Measurements from ENCODE around the gene CDC14B.
"Not testable (repeated sequence)": the region's sequence is repeated elsewhere in the genome, so short reads cannot be mapped to it uniquely, and the experiment has no call there.

CDC14B gene

DNA sequence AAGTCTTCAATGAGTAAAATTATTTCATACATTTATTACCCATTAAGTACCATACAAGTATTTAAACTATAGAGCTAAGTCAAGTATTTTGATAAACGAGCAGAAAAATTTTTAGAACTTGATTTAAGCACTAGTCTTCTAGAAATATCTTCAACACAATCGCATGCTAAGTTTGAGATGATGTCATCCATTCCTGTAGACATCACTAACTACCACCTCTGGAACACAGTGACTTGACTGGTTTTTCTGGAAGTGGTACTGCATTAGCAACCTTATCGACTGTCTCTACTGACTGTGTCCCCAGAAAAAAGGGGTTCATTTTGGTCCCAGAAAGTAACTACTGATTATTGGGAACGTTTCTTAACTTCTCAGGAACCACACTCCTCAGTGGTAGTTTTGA, 69.0 kb downstream of the CDC14B start:
- TF ChIP-seq, protein P1, sequence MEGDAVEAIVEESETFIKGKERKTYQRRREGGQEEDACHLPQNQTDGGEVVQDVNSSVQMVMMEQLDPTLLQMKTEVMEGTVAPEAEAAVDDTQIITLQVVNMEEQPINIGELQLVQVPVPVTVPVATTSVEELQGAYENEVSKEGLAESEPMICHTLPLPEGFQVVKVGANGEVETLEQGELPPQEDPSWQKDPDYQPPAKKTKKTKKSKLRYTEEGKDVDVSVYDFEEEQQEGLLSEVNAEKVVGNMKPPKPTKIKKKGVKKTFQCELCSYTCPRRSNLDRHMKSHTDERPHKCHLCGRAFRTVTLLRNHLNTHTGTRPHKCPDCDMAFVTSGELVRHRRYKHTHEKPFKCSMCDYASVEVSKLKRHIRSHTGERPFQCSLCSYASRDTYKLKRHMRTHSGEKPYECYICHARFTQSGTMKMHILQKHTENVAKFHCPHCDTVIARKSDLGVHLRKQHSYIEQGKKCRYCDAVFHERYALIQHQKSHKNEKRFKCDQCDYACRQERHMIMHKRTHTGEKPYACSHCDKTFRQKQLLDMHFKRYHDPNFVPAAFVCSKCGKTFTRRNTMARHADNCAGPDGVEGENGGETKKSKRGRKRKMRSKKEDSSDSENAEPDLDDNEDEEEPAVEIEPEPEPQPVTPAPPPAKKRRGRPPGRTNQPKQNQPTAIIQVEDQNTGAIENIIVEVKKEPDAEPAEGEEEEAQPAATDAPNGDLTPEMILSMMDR (IDR thresholded peaks at IDR 0.05; ENCODE audit: borderline replicate concordance, insufficient read depth, low read depth, low read length) = no peak
- H3K4me3 ChIP-seq (ENCODE audit: low read depth, low read length) = no peak overlapping the region

DNA sequence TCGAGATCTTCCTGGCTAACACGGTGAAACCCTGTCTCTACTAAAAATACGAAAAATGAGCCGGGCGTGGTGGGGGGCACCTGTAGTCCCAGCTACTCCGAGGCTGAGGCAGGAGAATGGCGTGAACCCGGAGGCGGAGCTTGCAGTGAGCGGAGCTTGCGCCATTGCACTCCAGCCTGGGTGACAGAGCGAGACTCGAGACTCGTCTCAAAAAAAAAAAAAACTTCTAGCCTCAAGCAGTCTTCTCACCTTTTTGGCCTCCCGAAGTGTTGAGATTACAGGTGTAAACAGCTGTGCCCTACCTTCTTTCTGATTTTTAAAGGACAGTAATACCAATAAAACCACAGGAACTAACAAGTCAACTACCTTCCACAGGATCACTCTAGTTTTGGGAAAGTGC, 76.5 kb downstream of the CDC14B start:
- not testable (repeated sequence) for H3K4me3 ChIP-seq (ENCODE audit: low read depth, low read length)

DNA sequence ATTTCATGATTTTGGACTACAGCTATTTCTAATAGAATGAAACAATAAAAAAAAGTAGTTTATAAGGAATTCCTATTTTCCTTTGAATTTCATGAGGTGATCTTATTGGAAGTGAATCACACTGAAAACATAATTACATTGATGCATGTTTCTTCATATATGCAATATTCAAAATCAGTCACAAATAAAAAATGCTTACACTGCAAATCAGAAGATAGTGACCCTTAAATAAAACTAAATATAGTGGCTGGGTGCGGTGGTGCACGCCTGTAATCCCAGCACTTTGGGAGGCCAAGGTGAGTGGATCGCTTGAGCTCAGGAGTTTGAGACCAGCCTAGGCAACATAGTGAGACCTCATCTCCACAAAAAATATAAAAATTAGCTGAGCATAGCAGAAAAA, 79.5 kb downstream of the CDC14B start:
- no peak overlapping the region for H3K4me3 ChIP-seq (ENCODE audit: low read depth, low read length)
- TF ChIP-seq, protein P1 (IDR thresholded peaks at IDR 0.05; ENCODE audit: borderline replicate concordance, insufficient read depth, low read depth, low read length) = no peak

- TF ChIP-seq, protein P1 (IDR thresholded peaks at IDR 0.05; ENCODE audit: borderline replicate concordance, insufficient read depth, low read depth, low read length) = no peak
Observed at GRCh38 chr9:96532173-96532572, 87.5 kb downstream of the CDC14B start.

DNA sequence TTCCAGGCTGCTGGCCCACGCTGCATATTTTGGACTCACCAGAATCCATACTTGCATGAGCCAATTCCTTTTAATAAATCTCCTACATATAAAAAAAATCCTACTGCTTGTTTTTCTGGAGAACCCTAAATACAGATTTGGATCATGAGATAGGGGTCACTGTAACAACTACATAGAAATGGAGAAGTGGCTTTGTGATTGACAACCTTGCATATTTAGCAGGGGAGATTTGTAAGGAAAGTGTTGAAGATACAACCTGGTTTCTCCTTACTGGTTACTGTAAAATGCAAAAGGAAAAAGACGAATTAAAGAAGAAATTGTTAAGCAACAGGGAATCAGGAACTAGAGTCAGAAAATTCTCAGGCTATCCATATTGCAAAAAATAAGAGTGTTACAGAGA, 94.9 kb downstream of the CDC14B start:
- TF ChIP-seq, protein P1 (IDR thresholded peaks at IDR 0.05; ENCODE audit: borderline replicate concordance, insufficient read depth, low read depth, low read length) = no peak
- no peak overlapping the region for H3K4me3 ChIP-seq (ENCODE audit: low read depth, low read length)

More at GRCh38 chr9:96532173-96532572, 87.5 kb downstream of the CDC14B start:
- H3K4me3 ChIP-seq (ENCODE audit: low read depth, low read length) = no peak overlapping the region

DNA sequence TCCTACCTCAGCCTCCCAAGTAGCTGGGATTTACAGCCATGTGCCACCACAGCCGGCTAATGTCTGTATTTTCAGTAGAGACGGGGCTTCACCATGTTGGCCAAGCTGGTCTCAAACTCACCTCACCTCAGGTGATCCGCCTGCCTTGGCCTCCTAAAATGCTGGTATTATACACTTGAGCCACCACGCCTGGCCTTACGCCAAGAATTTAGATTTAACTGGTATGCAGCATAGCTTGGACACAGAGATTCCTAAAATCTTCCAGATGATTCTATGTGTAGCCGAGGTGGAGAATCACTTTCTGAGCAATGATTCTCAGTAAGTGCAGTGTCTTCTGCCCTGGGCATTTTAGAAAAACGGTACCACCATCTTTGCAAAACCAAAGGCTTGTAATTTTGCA, 95.6 kb downstream of the CDC14B start:
- no peak overlapping the region for H3K4me3 ChIP-seq (ENCODE audit: low read depth, low read length)
- TF ChIP-seq, protein P1 (IDR thresholded peaks at IDR 0.05; ENCODE audit: borderline replicate concordance, insufficient read depth, low read depth, low read length) = no peak

DNA sequence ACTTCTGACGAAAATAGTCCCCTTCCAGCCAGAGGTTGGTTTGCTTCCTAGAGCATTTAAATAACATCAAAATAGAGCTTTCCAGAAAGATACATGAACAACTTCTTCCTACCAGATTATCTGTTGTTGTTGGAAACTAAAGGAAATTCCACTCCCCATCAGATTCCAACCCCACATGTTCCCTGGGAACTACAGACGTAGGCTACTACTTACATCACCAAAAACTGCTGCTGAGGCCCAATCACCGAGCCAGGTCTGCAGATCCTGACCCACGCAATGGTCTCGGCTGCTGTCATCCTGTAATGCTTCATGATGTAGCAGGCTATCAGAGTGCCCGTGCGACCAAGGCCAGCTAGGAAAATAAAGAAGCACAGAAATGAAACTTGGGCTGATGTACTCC, 96.3 kb downstream of the CDC14B start:
- no peak overlapping the region for H3K4me3 ChIP-seq (ENCODE audit: low read depth, low read length)
- TF ChIP-seq, protein P1 (IDR thresholded peaks at IDR 0.05; ENCODE audit: borderline replicate concordance, insufficient read depth, low read depth, low read length) = no peak

GRCh38 chr9:96522366-96522765, 97.3 kb downstream of the CDC14B start:
- no peak overlapping the region for H3K4me3 ChIP-seq (ENCODE audit: low read depth, low read length)
- TF ChIP-seq, protein P1 (IDR thresholded peaks at IDR 0.05; ENCODE audit: borderline replicate concordance, insufficient read depth, low read depth, low read length) = no peak
